Osteocyte (in vitro differentiated cells): ENCODE measurements around the gene ALOX15. TPM values are rescaled to one million over a fixed set of nuclear protein-coding genes. Genes with fewer than 3 reads are reported as not detected.

ENCODE experiments used
- DNase-seq: peaks from one replicate; pipeline ENCODE4 v3.0.0; 2021; ENCODE audit warnings: mixed read lengths; ENCODE audit not compliant: unreplicated experiment; ENCODE audit errors: extremely low spot score
- H3K27ac Mint-ChIP-seq: one replicate; pipeline ENCODE4 v1.8.0; 2021; ENCODE audit warnings: mild to moderate bottlenecking, mixed read lengths; ENCODE audit not compliant: unreplicated experiment
- H3K27me3 Mint-ChIP-seq: one replicate; pipeline ENCODE4 v1.8.0; 2021; ENCODE audit warnings: mixed read lengths; ENCODE audit not compliant: unreplicated experiment
- H3K36me3 Mint-ChIP-seq: one replicate; pipeline ENCODE4 v1.8.0; 2021; ENCODE audit warnings: mixed read lengths; ENCODE audit not compliant: unreplicated experiment
- H3K4me1 Mint-ChIP-seq: one replicate; pipeline ENCODE4 v1.8.0; 2021; ENCODE audit warnings: mixed read lengths; ENCODE audit not compliant: unreplicated experiment
- H3K4me3 Mint-ChIP-seq: one replicate; pipeline ENCODE4 v1.8.0; 2021; ENCODE audit warnings: mild to moderate bottlenecking, moderate library complexity, mixed read lengths; ENCODE audit not compliant: unreplicated experiment
- H3K9me3 Mint-ChIP-seq: one replicate; pipeline ENCODE4 v1.8.0; 2021; ENCODE audit warnings: mixed read lengths; ENCODE audit not compliant: unreplicated experiment
- total RNA-seq: library from RNA; stranded (reverse); gene quantifications from 2 replicates; pipeline ENCODE4 v1.2.1, GENCODE V29; 2021
- TF ChIP-seq, protein P1 (sequence below): fragments of 200-600 bp; sonication (generic); IDR thresholded peaks from 2 replicates; pipeline ENCODE4 v1.5.0; 2021; ENCODE audit warnings: antibody characterized with exemption, mild to moderate bottlenecking, moderate library complexity

ALOX15 gene
- total RNA-seq, 1 donor from 2014 or later, result not detected

DNA sequence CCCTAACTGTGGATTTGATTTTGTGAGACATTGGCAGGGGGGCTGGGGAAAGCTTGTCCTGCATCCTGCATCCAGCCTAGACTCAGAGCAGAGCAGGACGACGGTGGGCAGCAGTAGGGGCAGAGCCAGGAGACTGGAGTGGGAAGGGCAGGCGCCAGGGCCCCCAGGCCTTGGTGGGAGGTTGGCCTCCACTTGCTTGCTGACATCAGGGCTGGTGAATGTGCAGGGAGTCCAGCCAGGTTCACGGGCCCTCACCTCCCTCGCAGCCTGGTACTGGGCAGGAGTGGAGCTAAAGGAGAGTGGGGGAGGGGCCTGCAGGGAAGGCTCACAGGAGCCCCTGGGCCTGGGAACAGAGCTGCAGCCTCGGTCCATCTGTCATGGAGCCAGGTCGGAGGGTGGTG is 59.4 kb downstream of the ALOX15 start:
- H3K27me3 Mint-ChIP-seq, result peaks cover 50% of the 10 kb centered on the region
- no peak overlapping the region for H3K4me3 Mint-ChIP-seq
- TF ChIP-seq, protein P1, sequence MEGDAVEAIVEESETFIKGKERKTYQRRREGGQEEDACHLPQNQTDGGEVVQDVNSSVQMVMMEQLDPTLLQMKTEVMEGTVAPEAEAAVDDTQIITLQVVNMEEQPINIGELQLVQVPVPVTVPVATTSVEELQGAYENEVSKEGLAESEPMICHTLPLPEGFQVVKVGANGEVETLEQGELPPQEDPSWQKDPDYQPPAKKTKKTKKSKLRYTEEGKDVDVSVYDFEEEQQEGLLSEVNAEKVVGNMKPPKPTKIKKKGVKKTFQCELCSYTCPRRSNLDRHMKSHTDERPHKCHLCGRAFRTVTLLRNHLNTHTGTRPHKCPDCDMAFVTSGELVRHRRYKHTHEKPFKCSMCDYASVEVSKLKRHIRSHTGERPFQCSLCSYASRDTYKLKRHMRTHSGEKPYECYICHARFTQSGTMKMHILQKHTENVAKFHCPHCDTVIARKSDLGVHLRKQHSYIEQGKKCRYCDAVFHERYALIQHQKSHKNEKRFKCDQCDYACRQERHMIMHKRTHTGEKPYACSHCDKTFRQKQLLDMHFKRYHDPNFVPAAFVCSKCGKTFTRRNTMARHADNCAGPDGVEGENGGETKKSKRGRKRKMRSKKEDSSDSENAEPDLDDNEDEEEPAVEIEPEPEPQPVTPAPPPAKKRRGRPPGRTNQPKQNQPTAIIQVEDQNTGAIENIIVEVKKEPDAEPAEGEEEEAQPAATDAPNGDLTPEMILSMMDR, result no peak
- no peak for DNase-seq
- peaks cover 14% of the 10 kb centered on the region for H3K4me1 Mint-ChIP-seq
- H3K36me3 Mint-ChIP-seq, result no peaks in the 10 kb centered on the region
- no peak overlapping the region for H3K27ac Mint-ChIP-seq
- H3K9me3 Mint-ChIP-seq, result no peaks in the 10 kb centered on the region

Other genes with a start within 250 kb of the ALOX15 start
- not detected in 2 replicates for gene SPNS3, start 207.7 kb downstream of the ALOX15 start, total RNA-seq
- 0.31 TPM in 1 of 2 replicates, not detected in the other for gene SPNS2, start 142.8 kb downstream of the ALOX15 start, total RNA-seq
- gene MYBBP1A, start 86.3 kb downstream of the ALOX15 start, total RNA-seq, result 47.9 and 48.5 TPM in 2 replicates
- not detected in 2 replicates for gene GGT6, start 81.1 kb downstream of the ALOX15 start, total RNA-seq
- 1.7 and 2.8 TPM in 2 replicates for gene SMTNL2, start 57.1 kb downstream of the ALOX15 start, total RNA-seq
- gene PELP1, start 62.5 kb upstream of the ALOX15 start, total RNA-seq, result 60.5 and 60.7 TPM in 2 replicates
- 19.4 and 23.6 TPM in 2 replicates for gene ARRB2, start 69.0 kb upstream of the ALOX15 start, total RNA-seq
- 15.3 and 19.4 TPM in 2 replicates for gene MED11, start 89.8 kb upstream of the ALOX15 start, total RNA-seq
- gene ZMYND15, start 98.2 kb upstream of the ALOX15 start, total RNA-seq, result 0.55 and 0.99 TPM in 2 replicates
- 11.0 and 12.8 TPM in 2 replicates for gene CXCL16, start 98.2 kb upstream of the ALOX15 start, total RNA-seq
- gene TM4SF5, start 130.2 kb upstream of the ALOX15 start, total RNA-seq, result not detected in 2 replicates
- 1.9 and 2.4 TPM in 2 replicates for gene VMO1, start 144.7 kb upstream of the ALOX15 start, total RNA-seq
- gene GLTPD2, start 147.3 kb upstream of the ALOX15 start, total RNA-seq, result not detected in 2 replicates
- gene PSMB6, start 154.5 kb upstream of the ALOX15 start, total RNA-seq, result 119 TPM in 2 replicates
- gene PLD2, start 165.5 kb upstream of the ALOX15 start, total RNA-seq, result 49.3 and 52.2 TPM in 2 replicates
- 93.2 and 93.3 TPM in 2 replicates for gene MINK1, start 191.7 kb upstream of the ALOX15 start, total RNA-seq